Right ventricle myocardium superior (tissue), 1 donor: Measurements from ENCODE around the gene PPP4R1. TPM values are rescaled to one million over a fixed set of nuclear protein-coding genes. Genes with fewer than 3 reads are reported as not detected.
A peak's percentile ranks its signal among the peaks of the same experiment; 100 is the strongest.

Experiments used
- ATAC-seq: fragments of 200-7000 bp; cut with Tn5 transposase; one replicate; pipeline ENCODE4 v1.9.1; 2020; ENCODE audit warnings: mild to moderate bottlenecking; ENCODE audit not compliant: poor library complexity
- DNase-seq: peaks from one replicate; pipeline ENCODE4 v3.0.0-alpha.2; 2020
- intact Hi-C: fragments of 100-400 bp; cut with DNase I; formaldehyde crosslinking; loops from one replicate; pipeline ENCODE4 v1.11.2; 2022
- total RNA-seq: library from RNA; stranded (reverse); fragmentation: NEBNext Ultra II Directional; extraction: Animal tissue kit (Norgen Biotek cat#: 25700); gene quantifications from one replicate; pipeline ENCODE4 v1.2.1, GENCODE V29; 2021
- donor health status: DM: no; HTN: yes; CAD: no; lungs with severe emphysema.

The PPP4R1 gene
- total RNA-seq, 1 donor from 2014 or later, result 55.4 TPM

DNA sequence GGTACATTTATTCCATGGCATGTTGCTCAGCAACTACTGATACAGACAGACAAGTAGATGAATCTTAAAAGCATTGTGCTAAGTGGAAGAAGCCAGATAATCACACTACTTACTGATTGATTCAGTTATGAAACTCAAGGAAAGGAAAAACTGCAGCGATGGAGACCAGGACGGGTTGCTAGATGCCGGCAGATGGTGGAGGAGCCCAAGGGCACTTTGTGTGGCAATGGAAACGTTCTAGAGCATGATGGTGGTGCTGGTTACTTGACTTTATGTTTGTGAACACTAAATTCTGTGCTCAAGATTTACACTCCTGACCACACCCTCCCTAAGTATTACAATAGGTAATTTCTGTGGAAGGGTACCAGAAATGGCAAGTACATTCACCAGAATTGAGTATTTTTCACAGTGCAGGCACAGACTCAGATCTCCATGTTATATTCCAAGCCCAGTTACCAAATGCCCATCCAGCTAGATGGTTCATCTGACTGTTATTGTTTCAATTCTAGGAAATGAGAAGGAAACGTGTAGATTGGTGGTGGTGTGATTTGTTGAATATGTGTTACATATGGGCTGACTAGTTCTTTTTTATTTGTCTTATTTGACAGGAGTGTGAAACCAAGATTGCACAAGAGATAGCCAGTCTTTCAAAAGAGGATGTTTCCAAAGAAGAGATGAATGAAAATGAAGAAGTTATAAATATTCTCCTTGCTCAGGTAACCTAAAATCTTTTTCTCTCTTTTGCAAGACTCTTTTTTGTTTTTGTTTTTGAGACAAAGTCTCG is 83.9 kb downstream of the PPP4R1 start:
- intact Hi-C loops, result no loop called here
- ATAC-seq (no peak), DNase-seq (no peak)

DNA sequence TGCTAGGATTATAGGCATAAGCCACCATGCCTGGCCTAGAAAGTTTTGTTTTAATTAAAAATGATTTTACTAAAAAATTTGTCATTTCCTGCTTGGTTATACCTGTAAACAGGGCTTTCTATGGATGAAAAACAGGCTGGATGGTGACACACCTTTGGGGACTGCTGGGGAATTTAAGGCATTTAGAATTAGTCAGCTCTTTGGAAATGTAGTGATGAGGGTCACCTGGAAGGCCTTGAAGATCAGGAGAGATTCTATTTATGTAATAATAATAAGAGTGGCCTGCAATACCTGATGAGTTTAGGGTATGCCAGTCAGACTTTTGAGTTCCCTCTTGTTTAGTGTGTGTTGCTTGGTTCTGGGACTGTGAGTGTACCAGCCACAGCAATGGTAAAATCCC is 87.9 kb downstream of the PPP4R1 start:
- intact Hi-C loops, result no loop called here
- no peak for DNase-seq
- ATAC-seq, result no peak

DNA sequence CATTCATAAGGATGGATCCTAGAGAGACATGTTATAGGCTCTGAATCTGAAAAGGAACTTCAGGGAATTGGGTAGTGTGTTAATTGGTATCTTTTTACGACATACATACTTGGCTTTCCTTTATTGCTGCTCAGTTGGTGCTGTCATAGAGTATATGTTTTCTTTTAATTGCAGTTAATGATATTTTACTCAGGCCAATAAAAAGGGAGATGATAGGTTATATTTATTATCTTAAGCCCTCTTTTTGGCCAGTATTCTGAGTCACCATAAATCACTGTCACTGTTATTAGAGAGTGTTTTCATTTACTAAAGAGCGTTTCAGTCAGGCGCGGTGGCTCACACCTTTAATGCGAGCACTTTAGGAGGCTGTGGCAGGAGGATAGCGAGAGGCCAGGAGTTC is 91.4 kb downstream of the PPP4R1 start:
- ATAC-seq, result no peak
- intact Hi-C loops, result no loop called here
- no peak for DNase-seq

GRCh38 chr18:9521770-9522169 is 92.6 kb downstream of the PPP4R1 start:
- intact Hi-C loops, result no loop called here
- DNase-seq (no peak), ATAC-seq (no peak)

- ATAC-seq, result no peak
- DNase-seq, result no peak
- intact Hi-C loops, result no loop called here
These were observed 93.7 kb downstream of the PPP4R1 start for GRCh38 chr18:9520666-9521065.

GRCh38 chr18:9519399-9519798 is 95.0 kb downstream of the PPP4R1 start:
- no peak for ATAC-seq
- DNase-seq, result no peak
- intact Hi-C loops, result loop anchor here (10.0 kb wide), 1 partner anchor 155 kb away; no protein-coding TSS in a partner anchor

- DNase-seq, result no peak
- ATAC-seq, result no peak
- intact Hi-C loops, result loop anchor here (10.0 kb wide), 1 partner anchor 153 kb away; no protein-coding TSS in a partner anchor
These were observed 96.5 kb downstream of the PPP4R1 start for GRCh38 chr18:9517869-9518268.

GRCh38 chr18:9516437-9517064 is 97.8 kb downstream of the PPP4R1 start:
- ATAC-seq (peak; percentile 60), DNase-seq (no peak)
- intact Hi-C loops, result loop anchor here (10.0 kb wide), 1 partner anchor 152 kb away; no protein-coding TSS in a partner anchor

GRCh38 chr18:9513971-9514512 is 100.3 kb downstream of the PPP4R1 start:
- ATAC-seq (no peak), DNase-seq (no peak)
- intact Hi-C loops, result loop anchor here (10.0 kb wide), 1 partner anchor 149 kb away; no protein-coding TSS in a partner anchor

DNA sequence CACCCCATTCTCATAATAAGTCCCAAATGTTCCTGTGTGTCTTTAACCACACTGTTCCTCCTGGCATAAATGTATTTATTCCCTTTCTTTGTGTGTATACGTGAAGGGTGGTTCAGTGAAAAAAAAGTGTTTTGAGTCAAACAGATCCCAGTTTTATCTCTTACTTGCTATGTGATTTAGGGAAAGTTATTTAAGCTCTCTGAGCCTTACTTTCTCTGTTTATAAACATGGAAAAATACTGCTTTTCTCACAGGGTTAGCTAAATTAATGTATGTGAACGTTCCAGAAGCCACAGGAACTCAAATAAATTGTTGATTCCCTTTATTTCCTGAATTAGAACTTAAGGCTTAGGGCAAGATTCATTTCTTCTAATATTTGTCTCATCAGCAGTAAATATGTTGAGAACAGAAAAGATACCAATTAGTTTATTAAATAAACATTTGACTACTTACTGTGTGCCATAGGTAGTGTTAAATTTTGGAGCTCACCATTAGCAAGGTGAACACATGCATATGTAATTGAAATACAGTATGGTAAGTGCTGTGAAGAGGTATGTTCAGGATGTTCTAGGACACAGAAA is 105.8 kb downstream of the PPP4R1 start:
- intact Hi-C loops, result no loop called here
- DNase-seq (no peak), ATAC-seq (no peak)

GRCh38 chr18:9507565-9508088 is 106.7 kb downstream of the PPP4R1 start:
- DNase-seq (no peak), ATAC-seq (no peak)
- intact Hi-C loops, result no loop called here

DNA sequence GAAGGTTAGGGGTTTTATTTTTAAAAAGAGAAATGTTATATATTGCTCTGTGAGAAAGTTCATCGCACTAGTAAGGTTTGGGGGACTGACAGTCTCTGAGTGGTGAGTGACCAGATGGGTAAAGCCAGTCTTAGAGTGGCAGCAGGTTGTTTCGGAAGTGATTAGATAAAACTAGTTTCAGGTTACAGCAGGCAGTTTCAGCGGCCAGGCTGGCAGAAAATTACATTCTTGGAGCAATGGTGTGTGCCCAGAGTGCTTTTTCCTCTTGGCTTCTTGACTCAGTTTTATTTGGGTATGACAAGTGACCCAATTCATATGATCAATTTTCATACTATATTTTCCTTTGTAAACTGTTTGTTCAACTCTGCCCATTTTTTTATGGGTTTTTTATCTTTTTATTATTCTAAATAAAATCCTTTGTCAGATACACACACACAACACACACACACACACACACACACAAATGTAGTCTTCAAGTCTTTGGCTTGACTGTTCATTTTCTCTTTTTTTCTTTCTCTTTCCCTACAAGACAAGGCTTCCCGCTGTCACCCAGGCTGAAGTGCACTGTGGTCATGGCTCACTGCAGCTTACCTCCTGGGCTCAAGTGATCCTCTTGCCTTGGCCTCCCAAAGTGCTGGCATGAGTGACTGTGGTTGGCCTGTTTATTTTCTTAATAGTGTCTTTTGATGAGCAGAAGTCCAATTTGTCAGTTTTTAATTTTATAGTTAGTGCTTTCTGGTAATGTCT is 108.1 kb downstream of the PPP4R1 start:
- intact Hi-C loops, result no loop called here
- ATAC-seq (peak; percentile 95), DNase-seq (no peak)

Other genes with a start within 250 kb of the PPP4R1 start
- gene RALBP1, start 139.0 kb downstream of the PPP4R1 start, total RNA-seq, result 45.2 TPM
- gene RAB31, start 93.7 kb upstream of the PPP4R1 start, total RNA-seq, result 12.1 TPM